GM12892 (cell line): ENCODE data around the gene ZNF367.

ENCODE experiments used
- POLR2A ChIP-seq: IDR thresholded peaks from 2 replicates; pipeline ENCODE4 v1.6.1; 2011; ENCODE audit warnings: low read depth, low read length, control low read depth
- POLR2AphosphoS5 ChIP-seq: IDR thresholded peaks from 2 replicates; pipeline ENCODE4 v1.6.1; 2011; ENCODE audit warnings: low read depth, low read length, control low read depth
- TAF1 ChIP-seq: IDR thresholded peaks from 2 replicates; pipeline ENCODE4 v1.6.1; 2011; ENCODE audit warnings: low read depth, mild to moderate bottlenecking, control low read depth, low read length, borderline replicate concordance

DNA sequence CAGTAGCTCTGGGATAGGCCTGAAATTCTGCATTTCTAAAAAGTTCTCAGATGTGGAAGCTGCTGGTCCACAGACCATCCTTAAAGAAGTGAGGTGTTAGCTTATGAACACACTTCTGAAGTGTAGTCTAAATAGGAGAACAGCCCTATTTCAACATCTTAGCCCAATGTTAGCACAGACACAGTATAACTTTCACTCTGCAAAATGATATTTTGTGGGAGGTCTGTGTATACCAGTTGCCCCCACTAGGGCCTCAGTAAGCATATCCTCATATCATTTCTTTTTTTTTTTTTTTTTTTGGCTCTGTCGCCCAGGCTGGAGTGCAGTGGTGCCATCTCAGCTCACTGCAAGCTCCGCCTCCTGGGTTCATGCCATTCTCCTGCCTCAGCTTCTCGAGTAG, 24.3 kb upstream of the ZNF367 start:
- TF ChIP-seq POLR2A, result no peak
- no peak for TF ChIP-seq POLR2AphosphoS5
- TF ChIP-seq TAF1, result no peak
